PFSK-1 (cell line): ENCODE measurements around the gene BMAL1.

Experiments used
- POLR2AphosphoS5 ChIP-seq: IDR thresholded peaks from 2 replicates; pipeline ENCODE4 v1.6.1; 2012; ENCODE audit warnings: low read depth, mild to moderate bottlenecking, control low read depth, low read length, moderate library complexity
- SIN3A ChIP-seq: IDR thresholded peaks from 2 replicates; pipeline ENCODE4 v1.6.1; 2012; ENCODE audit warnings: mild to moderate bottlenecking, low read length, moderate library complexity, borderline replicate concordance; ENCODE audit not compliant: insufficient read depth
- TAF1 ChIP-seq: IDR thresholded peaks from 2 replicates; pipeline ENCODE4 v1.6.1; 2012; ENCODE audit warnings: low read length, control low read depth, borderline replicate concordance; ENCODE audit not compliant: insufficient read depth

GRCh38 chr11:13290221-13290980 is 12.8 kb downstream of the BMAL1 start:
- TF ChIP-seq SIN3A: no peak
- TF ChIP-seq TAF1: no peak
- no peak for TF ChIP-seq POLR2AphosphoS5
